H1 (cell line): ENCODE results near the gene KLHL3. TPM values are rescaled to one million over a fixed set of nuclear protein-coding genes. Genes with fewer than 3 reads are reported as not detected.

Experiments used
- CTCF ChIA-PET: fragments of 300-600 bp; sonication (Branson Sonifier 250); formaldehyde crosslinking; loops from one replicate; lab custom pipeline; 2021; ENCODE audit not compliant: partially characterized antibody; lab: Charles Lee
- POLR2A ChIA-PET: fragments of 300-600 bp; sonication (Branson Sonifier 250); formaldehyde crosslinking; loops from one replicate; lab custom pipeline; 2021; ENCODE audit warnings: inconsistent platforms; ENCODE audit not compliant: partially characterized antibody; lab: Charles Lee
- DNase-seq, 2 experiments: peaks; one replicate each; pipeline versions ENCODE4 v3.0.0 to v3.0.0-alpha.2; 2010 to 2022; ENCODE audit warnings: low spot score in 2 of 2, low read depth in 1 of 2, mixed read lengths in 1 of 2
- FAIRE-seq: peaks from 2 replicates; lab custom pipeline; 2011; peaks lifted over from hg19 to GRCh38; lab: Jason Lieb, UNC
- H2AFZ ChIP-seq: 2 replicates; pipeline ENCODE4 v1.8.1; 2012; ENCODE audit warnings: low read length, inconsistent platforms
- H2AK5ac ChIP-seq: 2 replicates; pipeline ENCODE4 v1.6.1; 2013; ENCODE audit warnings: low read depth, low read length
- H2BK120ac ChIP-seq: replicated peaks from 2 replicates; pipeline ENCODE3; 2013; ENCODE audit warnings: low read depth, low read length, inconsistent platforms
- H2BK12ac ChIP-seq: 2 replicates; pipeline ENCODE4 v1.6.1; 2013; ENCODE audit warnings: low read depth, low read length
- H2BK15ac ChIP-seq: 2 replicates; pipeline ENCODE4 v1.6.1; 2013; ENCODE audit warnings: low read length
- H2BK20ac ChIP-seq: 2 replicates; pipeline ENCODE4 v1.6.1; 2013; ENCODE audit warnings: low read length
- H2BK5ac ChIP-seq: 2 replicates; pipeline ENCODE4 v1.6.1; 2013; ENCODE audit warnings: low read depth, low read length
- H3K14ac ChIP-seq: 2 replicates; pipeline ENCODE4 v1.6.1; 2013; ENCODE audit warnings: inconsistent platforms; ENCODE audit not compliant: insufficient read length
- H3K18ac ChIP-seq: 2 replicates; pipeline ENCODE4 v1.6.1; 2013; ENCODE audit warnings: low read length; ENCODE audit errors: extremely low read depth
- H3K23ac ChIP-seq: 2 replicates; pipeline ENCODE4 v1.6.1; 2013; ENCODE audit warnings: inconsistent platforms; ENCODE audit not compliant: insufficient read length
- H3K23me2 ChIP-seq: 2 replicates; pipeline ENCODE4 v1.6.1; 2013; ENCODE audit warnings: low read depth, low read length
- H3K27ac ChIP-seq: 2 replicates; pipeline ENCODE4 v1.6.1; 2011; ENCODE audit warnings: low read depth, low read length, inconsistent platforms
- H3K27me3 ChIP-seq, 4 experiments: replicated peaks in 1 of 4; 1 replicate in 1 of 4; 2 replicates in 3 of 4; pipeline versions ENCODE4 v1.6.1 to v1.8.1; 2011 to 2013; ENCODE audit warnings: low read length in 3 of 4, mild to moderate bottlenecking in 3 of 4, inconsistent platforms in 2 of 4, mixed read lengths in 2 of 4, moderate library complexity in 1 of 4; ENCODE audit not compliant: control insufficient read depth in 3 of 4, insufficient read depth in 3 of 4; ENCODE audit errors: extremely low read depth in 1 of 4
- H3K36me3 ChIP-seq, 4 experiments: 2 replicates each; pipeline versions ENCODE4 v1.6.1 to v1.8.1; 2011 to 2013; ENCODE audit warnings: mild to moderate bottlenecking in 4 of 4, low read length in 3 of 4, moderate library complexity in 2 of 4, control low read depth in 1 of 4, inconsistent platforms in 1 of 4; ENCODE audit not compliant: insufficient read depth in 4 of 4, control insufficient read depth in 2 of 4
- H3K4ac ChIP-seq: replicated peaks from 2 replicates; pipeline ENCODE3; 2013; ENCODE audit warnings: low read length, low read depth, mixed read lengths, inconsistent platforms; ENCODE audit not compliant: insufficient read length
- H3K4me1 ChIP-seq, 4 experiments: replicated peaks in 1 of 4; 1 replicate in 1 of 4; 2 replicates in 3 of 4; pipeline versions ENCODE4 v1.6.1 to v1.8.1; 2011 to 2013; ENCODE audit warnings: low read length in 3 of 4, inconsistent platforms in 2 of 4, mixed read lengths in 1 of 4; ENCODE audit not compliant: insufficient read depth in 4 of 4, control insufficient read depth in 3 of 4
- H3K4me2 ChIP-seq, 2 experiments: 2 replicates each; pipeline versions ENCODE4 v1.6.1 to v1.8.1; 2011 to 2013; ENCODE audit warnings: low read depth in 2 of 2, low read length in 2 of 2, control low read depth in 1 of 2, inconsistent platforms in 1 of 2, mild to moderate bottlenecking in 1 of 2; ENCODE audit not compliant: insufficient read depth in 1 of 2
- H3K4me3 ChIP-seq, 4 experiments: fragments of 200-600, 300-600 bp in 1 of 4; sonication (generic), shearing (Covaris generic), sonication (Bioruptor Twin) in 1 of 4; 2 replicates each; pipeline versions ENCODE4 v1.5.1 to v1.8.1; 2011 to 2016; ENCODE audit warnings: low read length in 4 of 4, low read depth in 3 of 4, control low read depth in 2 of 4, inconsistent platforms in 2 of 4, mild to moderate bottlenecking in 2 of 4, mixed read lengths in 1 of 4, moderate library complexity in 1 of 4; ENCODE audit not compliant: insufficient read depth in 2 of 4; ENCODE audit errors: extremely low read depth in 1 of 4
- H3K56ac ChIP-seq: replicated peaks from 2 replicates; pipeline ENCODE3; 2013; ENCODE audit warnings: low read depth, mild to moderate bottlenecking, mixed read lengths, low read length, inconsistent platforms; ENCODE audit not compliant: insufficient read length
- H3K79me1 ChIP-seq: 2 replicates; pipeline ENCODE4 v1.6.1; 2013; ENCODE audit warnings: low read depth, low read length, control low read depth
- H3K79me2 ChIP-seq, 2 experiments: 2 replicates each; pipeline versions ENCODE4 v1.6.1 to v1.8.1; 2012 to 2013; ENCODE audit warnings: low read length in 2 of 2, mild to moderate bottlenecking in 2 of 2, inconsistent platforms in 1 of 2; ENCODE audit not compliant: insufficient read depth in 2 of 2, control insufficient read depth in 1 of 2
- H3K9ac ChIP-seq, 4 experiments: replicated peaks in 1 of 4; 1 replicate in 1 of 4; 2 replicates in 3 of 4; pipeline versions ENCODE4 v1.6.1 to v1.8.1; 2011 to 2013; ENCODE audit warnings: low read depth in 3 of 4, low read length in 3 of 4, control low read depth in 2 of 4, mild to moderate bottlenecking in 2 of 4, moderate library complexity in 2 of 4, inconsistent platforms in 1 of 4; ENCODE audit errors: extremely low read depth in 1 of 4
- H3K9me3 ChIP-seq, 2 experiments: 2 replicates each; pipeline versions ENCODE4 v1.6.1 to v1.8.1; 2012 to 2013; ENCODE audit warnings: mild to moderate bottlenecking in 2 of 2, moderate library complexity in 2 of 2, control low read depth in 1 of 2, inconsistent platforms in 1 of 2, low read depth in 1 of 2, low read length in 1 of 2, mixed read lengths in 1 of 2; ENCODE audit not compliant: insufficient read depth in 2 of 2
- H4K20me1 ChIP-seq, 2 experiments: replicated peaks in 1 of 2; 2 replicates each; pipeline versions ENCODE3 to v1.8.1; 2011 to 2013; ENCODE audit warnings: inconsistent platforms in 2 of 2, low read length in 2 of 2, mild to moderate bottlenecking in 1 of 2; ENCODE audit not compliant: insufficient read depth in 2 of 2, control insufficient read depth in 1 of 2
- H4K5ac ChIP-seq: 2 replicates; pipeline ENCODE4 v1.6.1; 2013; ENCODE audit warnings: low read length, low read depth, mixed read lengths, inconsistent platforms; ENCODE audit not compliant: insufficient read length
- H4K8ac ChIP-seq: 2 replicates; pipeline ENCODE4 v1.8.0; 2013; ENCODE audit warnings: mild to moderate bottlenecking, moderate library complexity, low read length, inconsistent platforms; ENCODE audit not compliant: insufficient read depth; ENCODE audit errors: extremely low read depth
- H4K91ac ChIP-seq: replicated peaks from 2 replicates; pipeline ENCODE3; 2013; ENCODE audit warnings: low read length, mixed read lengths, inconsistent platforms; ENCODE audit not compliant: insufficient read length
- CBX8 ChIP-seq: fragments of 300-800, 300-1000 bp; sonication (generic); IDR thresholded peaks from 2 replicates; pipeline ENCODE4 v1.7.1; 2016; ENCODE audit warnings: low read depth, low read length, borderline replicate concordance
- POLR2A ChIP-seq, 2 experiments: IDR thresholded peaks; 1 replicate in 1 of 2; 2 replicates in 1 of 2; pipeline ENCODE4 v1.6.1; 2011; ENCODE audit warnings: low read depth in 2 of 2, low read length in 2 of 2, mild to moderate bottlenecking in 2 of 2; ENCODE audit errors: control extremely low read depth in 1 of 2
- RBBP5 ChIP-seq: IDR thresholded peaks from 2 replicates; pipeline ENCODE4 v1.7.1; 2012; ENCODE audit warnings: low read depth, mild to moderate bottlenecking, inconsistent platforms, low read length, moderate library complexity, borderline replicate concordance
- SAP30 ChIP-seq: fragments of 300-600 bp; sonication (generic); IDR thresholded peaks from 2 replicates; pipeline ENCODE4 v1.7.1; 2012; ENCODE audit warnings: low read length, moderate library complexity, mild to moderate bottlenecking, inconsistent platforms; ENCODE audit not compliant: insufficient read depth, insufficient replicate concordance
- SIN3A ChIP-seq, 2 experiments: IDR thresholded peaks in 1 of 2; conservative IDR thresholded peaks in 1 of 2; 2 replicates each; pipeline ENCODE4 v1.6.1; 2011 to 2012; ENCODE audit warnings: low read length in 2 of 2, improper control_type of control experiment in 1 of 2, low read depth in 1 of 2, mild to moderate bottlenecking in 1 of 2
- SP1 ChIP-seq: IDR thresholded peaks from 2 replicates; pipeline ENCODE4 v1.6.1; 2011; ENCODE audit warnings: low read depth, low read length
- TAF7 ChIP-seq: optimal IDR thresholded peaks from 2 replicates; pipeline ENCODE3; 2011; ENCODE audit warnings: low read depth, mild to moderate bottlenecking, inconsistent platforms, low read length, moderate library complexity, borderline replicate concordance
- WGBS, 2 experiments: shearing (Covaris generic) in 1 of 2; methylation state at CpG; one replicate each; pipeline versions ENCODE4 v1.1.6 to v1.1.7; 2013 to 2015; ENCODE audit warnings: low lambda C conversion rate in 2 of 2, mixed read lengths in 2 of 2, inconsistent platforms in 1 of 2, low coverage in 1 of 2, missing lambda C conversion rate in 1 of 2; ENCODE audit not compliant: insufficient replicate concordance in 2 of 2, insufficient coverage in 1 of 2, insufficient read length in 1 of 2; ENCODE audit errors: extremely low coverage in 1 of 2, missing lambda C conversion rate in 1 of 2; 5-methylcytosine and 5-hydroxymethylcytosine counted together
- polyA plus RNA-seq, 7 experiments: library from polyadenylated mRNA; depleted of rRNA in 3 of 7; stranded (reverse) in 5 of 7; unstranded in 2 of 7; fragments of >200 nt in 5 of 7; fragments of 200-250 nt in 2 of 7; gene quantifications; 1 replicate in 5 of 7; 2 replicates in 1 of 7; 4 replicates in 1 of 7; pipeline versions ENCODE4 v1.2.1 to v1.2.3, GENCODE V29; 2011 to 2013; ENCODE audit warnings: missing spikeins in 2 of 7, mixed read lengths in 2 of 7
- total RNA-seq: library from RNA; stranded (reverse); fragmentation: NEBNext Ultra II Directional; extraction: Animal tissue kit (Norgen Biotek cat#: 25700); gene quantifications from 2 replicates; pipeline ENCODE4 v1.2.1, GENCODE V29; 2021

The KLHL3 gene
- total and polyA plus RNA-seq, 2 of the 8 experiments (the other 6 are each of a cell fraction or from before 2014, with no cell fraction given), result 7.4 to 13.7 TPM

DNA sequence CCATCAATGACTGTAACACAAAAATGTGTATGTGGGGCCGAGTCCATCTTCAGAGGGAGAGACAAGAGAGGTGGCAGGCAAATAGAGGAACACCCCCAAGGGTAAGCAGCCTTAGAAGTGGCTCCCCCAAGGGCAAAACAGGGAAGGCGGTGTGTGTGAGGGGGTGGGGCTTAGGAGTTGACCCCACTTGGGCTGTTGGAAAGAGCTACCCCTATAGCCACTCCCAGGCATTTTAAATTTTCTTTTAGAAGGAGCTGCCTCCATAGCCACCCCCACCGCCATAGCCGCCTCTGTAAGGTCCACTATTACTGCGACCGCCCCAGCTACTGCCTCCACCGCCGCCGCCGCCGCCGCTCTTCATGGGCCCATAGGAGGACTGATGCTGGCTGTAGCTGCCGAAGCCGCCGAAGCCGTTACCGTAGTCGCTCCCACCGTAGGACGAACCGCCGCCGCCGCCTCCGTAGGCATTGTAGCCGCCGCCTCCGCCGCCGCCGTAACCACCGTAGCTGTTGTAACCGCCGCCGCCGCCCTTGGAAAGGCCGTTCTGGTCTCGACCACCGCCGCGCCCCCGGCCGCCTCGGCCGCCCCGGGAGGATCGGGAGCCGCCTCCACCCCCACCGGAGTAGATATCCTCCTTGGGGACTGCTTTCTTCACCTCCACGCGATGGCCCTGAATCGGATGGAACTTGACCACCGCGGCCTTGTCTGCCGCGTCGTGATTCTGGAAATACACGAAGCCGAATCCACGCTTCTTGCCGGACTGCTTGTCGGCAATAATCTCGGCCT lies 17.2 kb upstream of the KLHL3 start:
- Histone ChIP-seq H3K56ac (peak overlapping the region; percentile 89), H2BK120ac (peak overlapping the region; percentile 21), H3K4me2 (peak overlapping the region; percentile 61 to 79), H3K14ac (no peak overlapping the region), H2AFZ (no peak overlapping the region), H3K79me2 (peaks cover 21 to 53% of the 10 kb centered on the region in 2 experiments), H3K27me3 (no peaks in the 10 kb centered on the region), H3K27ac (peak overlapping the region; percentile 100), H3K9me3 (no peaks in the 10 kb centered on the region), H3K23me2 (peaks cover 2% of the 10 kb centered on the region), H4K5ac (peak overlapping the region; percentile 83), H3K36me3 (peaks cover 0 to 25% (median 0%) of the 10 kb centered on the region in 4 experiments; a peak in 1 of 8 replicates), H4K20me1 (peaks cover 18 to 32% of the 10 kb centered on the region in 2 experiments), H2BK5ac (peak overlapping the region; percentile 100), H3K4ac (peak overlapping the region; percentile 98), H3K23ac (no peak overlapping the region), H3K18ac (peak overlapping the region; percentile 93), H4K91ac (peak overlapping the region; percentile 77), H3K4me3 (peak overlapping the region; percentile 92 to 100 (median 100)), H2BK12ac (0 out of 2 replicates have a peak overlapping the region, but pooled peaks have one; percentile 33), H2AK5ac (peak overlapping the region; percentile 95), H2BK15ac (no peak overlapping the region), H3K79me1 (no peaks in the 10 kb centered on the region), H2BK20ac (no peak overlapping the region), H3K4me1 (peaks cover 0 to 3% (median 0%) of the 10 kb centered on the region in 4 experiments; a peak in 3 of 7 replicates), H3K9ac (peak overlapping the region; percentile 97 to 100 (median 100)), H4K8ac (peak overlapping the region; percentile 99)
- ChIA-PET CTCF (interaction anchor here (0.6 to 1.9 kb wide), 11 partner anchors 11 to 303 kb away, joined by 3 to 8 read pairs (median 4); no protein-coding TSS in a partner anchor), POLR2A (interaction anchor here (0.6 to 3.5 kb wide), 27 partner anchors 9 to 376 kb away, joined by 3 to 43 read pairs (median 4); partner anchors contain the start of genes FAM13B, KLHL3 and PKD2L2)
- peak; percentile 3 for TF ChIP-seq TAF7
- TF ChIP-seq SP1, result peak; percentile 26; the same call in 1 of the 2 replicates
- 0 out of 4 replicates have a peak, but pooled peaks of 1 of the 2 experiments have one; percentile 22 for TF ChIP-seq SIN3A (conservative IDR thresholded peaks at IDR 0.05 in 1 of 2, IDR thresholded peaks at IDR 0.05 in 1 of 2; ENCODE audit: low read depth in 1 of 2, low read length in 2 of 2)
- TF ChIP-seq SAP30, result peak; percentile 15
- no peak for TF ChIP-seq CBX8
- TF ChIP-seq POLR2A (IDR thresholded peaks at IDR 0.05; ENCODE audit: control extremely low read depth in 1 of 2, low read depth in 2 of 2, low read length in 2 of 2), result peak in 1 of 2 experiments; percentile 58; a peak in 1 of 3 replicates
- TF ChIP-seq RBBP5, result no peak
- FAIRE-seq (no peak), DNase-seq (peak in 1 of 2 experiments; percentile 55)
- WGBS, 2 experiments, result 1% methylated on average over 42 of the region's 63 CpGs; no CpG with 5 or more reads in 1 of the 2 experiments
